SK-N-SH (cell line): Measurements from ENCODE around the gene SPATA20. TPM values are rescaled to one million over a fixed set of nuclear protein-coding genes. Genes with fewer than 3 reads are reported as not detected.

ENCODE experiments used
- polyA plus RNA-seq, 3 experiments: library from polyadenylated mRNA; depleted of rRNA; stranded (reverse); fragments of >200 nt; gene quantifications; 2 replicates each; pipeline ENCODE4 v1.2.3, GENCODE V29; 2012

The SPATA20 gene
- polyA plus RNA-seq, 1 of the 3 experiments (the other 2 are of a cell fraction), result 92.0 TPM

Other genes starting within 250 kb of the SPATA20 start
- gene XYLT2, start 201.0 kb upstream of the SPATA20 start, polyA plus RNA-seq (2012; rRNA removed), result 26.5 and 28.4 TPM in 2 replicates
- 266 and 337 TPM in 2 replicates for gene MRPL27, start 174.0 kb upstream of the SPATA20 start, polyA plus RNA-seq (2012; rRNA removed)
- gene EME1, start 173.9 kb upstream of the SPATA20 start, polyA plus RNA-seq (2012; rRNA removed), result 16.9 and 21.5 TPM in 2 replicates
- gene LRRC59, start 149.7 kb upstream of the SPATA20 start, polyA plus RNA-seq (2012; rRNA removed), result 122 and 137 TPM in 2 replicates
- gene ACSF2, start 121.0 kb upstream of the SPATA20 start, polyA plus RNA-seq (2012; rRNA removed), result 46.6 and 49.5 TPM in 2 replicates
- gene CHAD, start 78.3 kb upstream of the SPATA20 start, polyA plus RNA-seq (2012; rRNA removed), result not detected in 2 replicates
- gene RSAD1, start 68.3 kb upstream of the SPATA20 start, polyA plus RNA-seq (2012; rRNA removed), result 44.7 and 58.9 TPM in 2 replicates
- gene MYCBPAP, start 38.7 kb upstream of the SPATA20 start, polyA plus RNA-seq (2012; rRNA removed), result 2.4 and 4.4 TPM in 2 replicates
- 0.05 and 0.06 TPM in 2 replicates for gene EPN3, start 14.4 kb upstream of the SPATA20 start, polyA plus RNA-seq (2012; rRNA removed)
- 0.15 and 0.21 TPM in 2 replicates for gene CACNA1G, start 13.5 kb downstream of the SPATA20 start, polyA plus RNA-seq (2012; rRNA removed)
- 185 and 209 TPM in 2 replicates for gene ABCC3, start 87.7 kb downstream of the SPATA20 start, polyA plus RNA-seq (2012; rRNA removed)
- 33.6 and 46.3 TPM in 2 replicates for gene ANKRD40, start 160.7 kb downstream of the SPATA20 start, polyA plus RNA-seq (2012; rRNA removed)
- gene LUC7L3, start 172.4 kb downstream of the SPATA20 start, polyA plus RNA-seq (2012; rRNA removed), result 154 and 164 TPM in 2 replicates
- gene ANKRD40CL, start 220.3 kb downstream of the SPATA20 start, polyA plus RNA-seq (2012; rRNA removed), result not detected in 2 replicates